Left cardiac atrium (tissue), 4 donors: ENCODE results near the gene MRPS21. TPM values are rescaled to one million over a fixed set of nuclear protein-coding genes. Genes with fewer than 3 reads are reported as not detected.
A peak's percentile ranks its signal among the peaks of the same experiment; 100 is the strongest.

Experiments
- ATAC-seq, 2 donors: fragments of 200-7000 bp; cut with Tn5 transposase; one replicate each; pipeline ENCODE4 v1.9.1; 2020; ENCODE audit warnings: mild to moderate bottlenecking in 2 of 2, moderate library complexity in 2 of 2
- DNase-seq: peaks from one replicate; pipeline ENCODE4 v3.0.0-alpha.2; 2020
- intact Hi-C, 2 donors: fragments of 100-400 bp; cut with DNase I; formaldehyde crosslinking; loops; one replicate each; pipeline versions ENCODE4 v1.14.1 to v1.15.1; 2022 to 2023
- long read RNA-seq: library from polyadenylated mRNA; unstranded; transcript quantifications from one replicate; pipeline ENCODE4 v2.0.0, GENCODE V29; 2021
- total RNA-seq, 2 donors: library from RNA; stranded (reverse); fragmentation: NEBNext Ultra II Directional; extraction: Animal tissue kit (Norgen Biotek cat#: 25700); gene quantifications; one replicate each; pipeline ENCODE4 v1.2.1, GENCODE V29; 2021
- donor health status: DM: no; HTN: yes; CAD: no.
- donor health status: DM: no; HTN: yes; CAD: no; lungs with severe emphysema.
- donor health status: DM: yes; HTN: yes; CAD: no.
- donor health status: Dilated cardiomyopathy.

MRPS21 gene
- total RNA-seq = 10 to 100 TPM; 72.6 to 74.3 TPM
- long read RNA-seq, transcript MRPS21-202 (3 exons, 1,226 nt) = minor isoform, 7 of 18 reads
- long read RNA-seq, transcript MRPS21-201 (2 exons, 1,462 nt) = major isoform, 9 of 18 reads
- long read RNA-seq, partial matches to known transcripts = 0 of 18 reads
- long read RNA-seq, other reads (novel, unspliced or antisense) = 2 of 18 reads

DNA sequence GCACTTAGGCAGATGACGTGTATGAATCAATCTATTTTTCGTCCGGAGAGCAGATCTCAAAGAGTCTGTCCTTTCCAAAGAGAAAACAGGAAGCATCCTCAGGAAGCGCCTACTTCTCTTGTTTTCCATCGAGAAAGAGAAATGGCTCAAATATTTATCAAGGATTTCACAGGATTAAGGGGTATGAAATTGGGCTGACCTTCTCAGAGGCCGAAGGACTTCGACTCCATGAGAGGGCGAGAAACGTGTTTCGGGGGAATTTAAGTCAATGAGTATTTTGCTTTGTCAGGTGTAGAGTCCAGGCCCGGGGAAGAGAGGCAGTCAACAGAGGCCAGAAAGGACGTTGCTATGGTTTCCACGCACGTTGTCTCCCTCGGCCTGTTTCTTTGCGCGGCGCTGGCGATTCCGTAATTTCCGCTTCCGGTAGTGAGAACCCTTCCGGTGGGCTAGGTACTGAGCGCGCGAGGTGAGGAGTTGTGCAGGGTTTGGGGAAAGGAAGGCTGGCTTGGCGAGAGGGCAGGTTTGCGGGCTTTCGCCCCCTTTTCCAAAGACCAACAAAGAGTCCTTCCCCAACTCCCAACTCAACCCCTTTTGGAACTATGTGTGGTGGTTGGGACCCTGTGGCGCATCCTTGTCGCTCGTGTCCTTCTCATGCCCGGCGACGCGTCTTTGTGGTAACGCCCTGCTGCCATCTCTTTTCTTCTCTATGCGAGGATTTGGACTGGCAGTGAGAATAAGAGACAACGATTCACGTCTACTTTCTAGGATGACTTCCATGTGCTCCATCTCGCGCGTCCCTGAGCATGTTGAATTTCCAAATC is at the start of gene MRPS21:
TSS of gene MRPS21 (plus strand) at position 429 of the 821 bp plus-strand sequence. CDS start 506 bp downstream, outside the sequence.
- intact Hi-C loops = loop anchor here in 1 of 2 donors (2.0 kb wide), 1 partner anchor 27 kb away; the partner anchor contains the start of gene PRPF3
- DNase-seq = peak; percentile 93
- peak; percentile 99 for ATAC-seq

DNA sequence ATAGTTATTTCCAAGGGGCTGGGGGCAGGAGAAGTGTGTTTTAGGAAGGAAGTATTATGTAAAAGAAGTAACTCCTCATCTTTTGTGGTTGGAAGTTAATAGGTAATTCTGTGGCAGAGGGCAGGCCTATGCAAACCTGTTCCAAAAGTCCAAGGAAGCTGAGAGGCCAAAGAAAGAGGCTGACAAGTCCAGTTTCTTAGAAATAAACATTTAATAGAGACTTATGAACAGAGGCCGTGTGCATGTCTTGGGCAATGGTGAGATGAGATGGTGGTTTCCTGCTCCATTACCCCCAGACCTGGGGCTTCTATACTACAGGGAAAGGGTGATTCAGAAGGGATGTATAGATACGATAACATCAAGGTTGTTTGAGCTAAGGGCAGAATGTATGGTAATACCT is 43.7 kb upstream of the MRPS21 start:
- ATAC-seq = no peak
- intact Hi-C loops = no loop called here
- DNase-seq = no peak

DNA sequence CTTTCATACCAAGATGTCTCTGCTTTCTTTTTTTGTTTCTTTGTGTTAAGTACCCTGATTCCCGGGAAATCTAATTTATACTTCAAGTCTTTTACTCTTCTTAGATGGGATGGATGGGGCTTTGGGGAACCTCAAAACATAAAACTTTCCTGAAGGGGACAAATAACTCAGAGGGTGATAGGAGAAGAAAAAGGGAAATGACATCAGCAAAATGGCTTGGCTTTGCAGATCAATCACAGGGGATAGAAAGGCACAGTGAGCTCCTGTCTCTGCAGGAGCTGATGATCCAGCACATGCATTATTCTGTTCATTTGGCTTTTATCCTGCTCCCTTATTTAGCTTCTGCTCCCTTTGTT is 37.5 kb upstream of the MRPS21 start:
- intact Hi-C loops = no loop called here

DNA sequence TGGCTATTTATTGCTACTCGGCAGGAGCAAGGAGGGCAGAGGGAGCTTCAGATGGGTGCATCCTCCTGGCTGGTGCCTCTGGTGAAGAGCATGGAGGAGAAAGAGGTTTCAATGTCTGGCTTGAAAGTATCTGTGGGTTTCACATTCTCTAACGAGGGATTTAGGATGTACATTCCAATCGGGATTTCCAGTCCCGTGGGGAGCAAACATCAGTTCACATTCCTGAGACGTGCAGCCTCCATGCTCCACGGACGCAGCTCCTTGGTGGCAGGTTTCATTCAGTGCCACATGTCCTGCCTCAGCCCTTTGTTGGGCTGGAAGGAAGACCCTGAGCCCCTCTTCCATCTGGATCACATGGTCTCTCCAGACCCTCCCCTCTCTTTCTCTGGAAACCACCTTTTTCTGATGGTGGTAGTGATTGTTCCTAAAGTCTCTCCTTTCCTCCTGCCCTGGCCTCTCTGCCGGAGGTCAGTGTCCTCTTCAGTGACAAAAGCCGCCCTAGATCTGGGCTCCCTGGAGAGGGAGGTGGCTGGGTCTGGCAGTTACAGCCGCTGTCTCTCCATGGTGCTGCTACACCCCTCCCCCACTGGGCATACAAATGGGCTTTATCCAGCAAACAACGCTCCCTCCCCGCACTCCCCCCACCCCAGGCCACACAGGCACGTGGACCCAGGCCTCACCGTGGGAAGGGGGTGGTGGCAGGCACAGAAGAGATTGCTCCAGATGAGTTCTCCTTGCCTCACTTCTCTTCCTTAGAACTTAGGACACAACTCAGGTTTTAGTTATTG is 36.9 kb upstream of the MRPS21 start:
- ATAC-seq (no peak), DNase-seq (no peak)
- intact Hi-C loops = no loop called here

More for the DNA sequence above, 37.5 kb upstream of the MRPS21 start:
- DNase-seq = no peak
- ATAC-seq = no peak

DNA sequence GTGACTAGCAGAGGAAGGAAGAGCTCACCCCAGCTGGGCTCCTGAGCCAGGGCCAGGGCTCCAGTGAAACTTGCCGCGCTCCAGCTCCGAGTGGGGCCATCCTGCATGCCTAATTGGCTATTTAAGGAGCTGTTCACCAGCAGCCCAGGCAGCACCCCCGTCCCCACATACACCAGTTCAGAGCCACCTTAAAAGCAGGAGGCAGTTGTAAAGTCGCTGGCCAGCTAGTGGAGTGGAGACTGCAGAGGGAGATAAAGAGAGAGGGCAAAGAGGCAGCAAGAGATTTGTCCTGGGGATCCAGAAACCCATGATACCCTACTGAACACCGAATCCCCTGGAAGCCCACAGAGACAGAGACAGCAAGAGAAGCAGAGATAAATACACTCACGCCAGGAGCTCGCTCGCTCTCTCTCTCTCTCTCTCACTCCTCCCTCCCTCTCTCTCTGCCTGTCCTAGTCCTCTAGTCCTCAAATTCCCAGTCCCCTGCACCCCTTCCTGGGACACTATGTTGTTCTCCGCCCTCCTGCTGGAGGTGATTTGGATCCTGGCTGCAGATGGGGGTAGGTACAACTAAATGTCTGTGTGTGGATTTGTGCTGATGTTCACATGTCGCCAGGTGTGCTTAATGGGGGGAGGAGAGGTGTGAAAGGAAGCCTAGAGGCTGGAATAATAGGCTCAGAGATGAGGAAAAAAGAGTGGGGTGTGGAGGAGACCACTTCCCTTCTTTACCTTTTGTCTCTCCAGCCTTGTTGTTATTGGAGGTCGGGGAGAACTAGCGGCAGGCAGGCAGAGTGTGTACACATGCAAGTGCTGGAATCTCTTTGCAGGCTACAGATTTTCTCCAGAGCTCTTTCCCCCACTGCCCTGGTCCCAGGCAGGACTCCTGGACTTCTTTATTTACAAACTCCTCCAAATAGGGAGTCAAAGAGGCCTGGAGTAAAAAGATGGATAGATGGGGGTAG is 35.8 kb upstream of the MRPS21 start, which contains the start of gene CA14:
TSS of gene CA14 (plus strand) at position 151 of the 962 bp plus-strand sequence. CDS start at position 506, 355 bp downstream.
- intact Hi-C loops = no loop called here
- DNase-seq (no peak), ATAC-seq (peak in 1 of 2 donors; percentile 49)

DNA sequence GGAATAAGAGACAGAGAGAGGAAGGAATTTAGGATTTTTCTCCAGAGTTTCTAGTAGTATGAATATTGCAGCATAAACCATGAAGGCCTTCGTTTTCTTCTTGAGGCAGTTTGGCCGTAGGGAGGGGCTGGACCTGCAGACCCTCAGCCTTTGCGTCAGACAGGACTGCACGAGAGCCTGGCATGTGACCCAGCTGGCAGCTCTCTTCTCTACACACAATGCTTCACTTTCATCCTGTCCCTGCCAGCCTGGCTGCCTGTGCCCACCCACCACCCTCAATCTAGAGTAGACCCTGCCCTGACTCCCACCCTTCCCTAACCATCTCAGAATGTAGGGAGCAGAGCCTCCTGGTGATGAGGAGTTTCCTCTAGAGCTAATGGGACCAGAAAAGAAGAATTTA is 34.4 kb upstream of the MRPS21 start:
- intact Hi-C loops = no loop called here
- DNase-seq = peak; percentile 39
- ATAC-seq = no peak

DNA sequence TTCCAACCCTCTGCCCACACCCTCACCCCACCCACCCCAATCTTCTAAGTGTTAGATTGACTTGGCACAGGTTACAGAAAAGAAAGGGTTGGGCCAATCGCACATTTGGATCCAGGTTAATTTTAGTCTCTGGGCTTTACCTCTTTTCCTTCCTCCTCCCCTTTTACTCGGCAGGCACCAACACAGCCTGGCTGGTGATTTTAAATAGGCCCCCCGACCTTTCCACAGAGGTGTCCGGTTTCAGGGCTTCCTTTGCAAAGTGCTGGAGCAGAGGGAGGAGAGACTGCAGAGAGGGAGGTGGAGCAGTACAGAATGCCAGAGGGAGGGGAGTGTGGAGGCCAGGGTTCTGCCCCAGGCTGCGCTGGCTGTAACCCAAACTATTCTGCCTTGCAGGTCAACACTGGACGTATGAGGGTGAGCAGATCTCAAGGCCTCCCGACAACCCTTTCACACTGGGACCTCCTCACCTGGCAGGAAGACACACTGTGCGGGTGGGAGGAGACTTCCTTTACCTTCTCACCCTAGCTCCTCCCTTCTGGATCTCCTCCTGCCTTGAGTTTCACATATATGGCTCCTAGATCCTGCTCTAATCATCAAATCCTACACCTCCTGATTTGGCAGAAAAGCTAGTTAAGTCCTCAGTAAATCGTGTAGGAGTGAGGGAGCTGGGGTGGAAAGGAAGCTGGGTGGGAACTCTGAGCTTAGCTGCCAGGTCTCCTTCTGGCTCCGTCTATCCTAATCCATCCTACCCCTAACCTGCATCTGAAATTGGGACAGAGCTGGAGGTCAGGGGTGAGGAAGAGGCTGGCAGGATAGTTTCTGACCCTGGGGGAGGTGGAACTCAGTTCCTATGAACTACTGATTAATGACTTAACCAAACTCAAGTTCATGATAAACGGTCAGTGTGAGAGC is 33.6 kb upstream of the MRPS21 start:
- intact Hi-C loops = no loop called here
- ATAC-seq (peak; percentile 56 to 77), DNase-seq (no peak)

DNA sequence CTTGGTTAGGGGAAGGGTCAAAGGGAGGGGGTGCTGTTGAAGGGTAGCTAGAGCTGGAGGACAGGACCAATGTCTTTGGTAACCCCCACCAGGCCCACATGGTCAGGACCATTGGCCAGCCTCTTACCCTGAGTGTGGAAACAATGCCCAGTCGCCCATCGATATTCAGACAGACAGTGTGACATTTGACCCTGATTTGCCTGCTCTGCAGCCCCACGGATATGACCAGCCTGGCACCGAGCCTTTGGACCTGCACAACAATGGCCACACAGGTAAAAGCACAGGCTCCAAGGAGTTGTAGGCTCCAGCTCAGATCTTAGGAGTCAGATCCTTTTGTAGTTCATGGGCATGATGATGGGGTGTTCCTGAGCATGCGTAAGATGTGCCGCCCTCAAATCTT is 32.3 kb upstream of the MRPS21 start:
- intact Hi-C loops = no loop called here
- no peak for DNase-seq
- no peak for ATAC-seq

DNA sequence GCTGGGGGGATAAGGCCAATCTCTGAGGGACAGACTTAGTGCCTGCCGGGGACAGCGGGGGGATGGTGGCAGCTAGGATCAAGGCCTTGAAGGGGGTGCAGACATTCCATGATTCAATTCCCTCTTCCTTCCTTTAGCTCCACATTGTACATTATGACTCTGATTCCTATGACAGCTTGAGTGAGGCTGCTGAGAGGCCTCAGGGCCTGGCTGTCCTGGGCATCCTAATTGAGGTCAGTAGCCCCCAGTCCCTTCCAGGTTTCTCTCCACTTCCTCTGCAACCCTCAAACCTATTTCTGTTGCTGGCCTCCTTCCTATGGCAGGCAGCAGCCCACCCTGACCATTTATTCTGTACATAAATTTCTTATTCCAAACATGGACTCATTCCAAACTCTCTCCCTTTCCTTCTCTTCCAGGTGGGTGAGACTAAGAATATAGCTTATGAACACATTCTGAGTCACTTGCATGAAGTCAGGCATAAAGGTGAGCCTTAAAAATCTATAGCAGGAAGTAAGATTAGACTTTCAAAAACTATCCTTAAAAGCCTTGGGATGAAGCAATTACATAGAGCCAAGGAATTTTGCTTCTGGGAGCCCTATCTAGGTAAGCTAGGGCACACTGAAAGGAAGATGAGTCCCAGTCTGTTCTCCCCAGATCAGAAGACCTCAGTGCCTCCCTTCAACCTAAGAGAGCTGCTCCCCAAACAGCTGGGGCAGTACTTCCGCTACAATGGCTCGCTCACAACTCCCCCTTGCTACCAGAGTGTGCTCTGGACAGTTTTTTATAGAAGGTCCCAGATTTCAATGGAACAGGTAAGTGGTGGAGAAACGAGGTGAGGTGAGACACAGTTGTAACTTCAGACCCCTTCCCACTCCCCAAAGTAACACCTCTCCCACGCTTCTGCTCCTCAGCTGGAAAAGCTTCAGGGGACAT is 31.0 kb upstream of the MRPS21 start:
- no peak for DNase-seq
- intact Hi-C loops = no loop called here
- ATAC-seq = no peak

DNA sequence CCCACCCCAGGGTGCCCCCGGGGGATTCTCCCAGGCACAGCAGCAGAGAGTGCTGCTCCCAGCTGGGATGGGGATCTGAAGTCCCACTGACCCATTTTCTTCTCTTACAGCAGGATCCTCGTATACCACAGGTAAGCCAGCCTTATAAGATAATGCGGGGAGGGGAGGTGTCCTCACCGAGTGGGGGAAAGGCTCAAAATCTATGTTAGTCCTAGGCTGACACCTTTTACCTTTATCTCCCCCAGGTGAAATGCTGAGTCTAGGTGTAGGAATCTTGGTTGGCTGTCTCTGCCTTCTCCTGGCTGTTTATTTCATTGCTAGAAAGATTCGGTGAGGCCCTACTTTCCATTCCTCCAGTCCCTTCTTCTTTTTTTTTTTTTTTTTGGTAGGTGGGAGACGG is 30.1 kb upstream of the MRPS21 start:
- DNase-seq (no peak), ATAC-seq (no peak)
- intact Hi-C loops = no loop called here

DNA sequence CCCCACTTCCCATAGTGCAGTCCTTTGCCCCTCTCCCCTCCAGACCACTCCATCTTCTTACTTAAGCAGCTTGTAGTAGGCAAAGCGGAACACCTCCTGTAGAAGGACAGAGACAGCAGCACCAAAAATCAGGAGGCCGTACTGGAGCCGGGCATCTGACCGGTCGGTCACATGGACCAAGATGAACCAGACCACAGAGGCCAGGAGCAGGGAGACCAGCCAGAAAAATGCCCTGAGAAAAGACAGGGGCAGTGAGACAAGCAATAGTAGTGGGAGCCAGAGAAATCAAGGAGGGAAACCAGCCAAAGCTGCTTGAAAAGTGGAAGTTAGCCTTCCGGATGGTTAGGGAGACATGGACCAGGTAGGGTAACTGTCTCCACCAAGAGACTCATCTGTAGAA is 25.8 kb upstream of the MRPS21 start:
- ATAC-seq (no peak), DNase-seq (no peak)
- intact Hi-C loops = no loop called here

DNA sequence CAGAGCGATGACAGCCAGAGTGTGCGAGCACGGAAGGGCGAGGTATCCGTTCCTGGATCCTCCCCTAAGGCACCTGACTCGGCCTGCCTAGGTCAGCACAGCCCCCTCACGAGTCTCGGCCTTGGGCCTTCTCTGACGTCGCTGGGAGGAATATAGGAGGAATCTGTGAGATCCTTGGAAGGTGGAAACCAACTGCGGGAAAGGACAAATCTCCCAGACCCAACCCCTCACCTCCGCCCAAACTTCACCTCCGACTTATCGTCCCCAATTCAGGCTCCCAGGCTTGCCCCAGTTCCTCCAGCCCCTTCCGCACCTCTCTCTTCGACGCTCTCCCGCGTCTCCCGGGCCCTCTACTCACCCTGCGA is 25.3 kb upstream of the MRPS21 start:
- intact Hi-C loops = no loop called here
- DNase-seq (no peak), ATAC-seq (peak; percentile 32 to 59)

DNA sequence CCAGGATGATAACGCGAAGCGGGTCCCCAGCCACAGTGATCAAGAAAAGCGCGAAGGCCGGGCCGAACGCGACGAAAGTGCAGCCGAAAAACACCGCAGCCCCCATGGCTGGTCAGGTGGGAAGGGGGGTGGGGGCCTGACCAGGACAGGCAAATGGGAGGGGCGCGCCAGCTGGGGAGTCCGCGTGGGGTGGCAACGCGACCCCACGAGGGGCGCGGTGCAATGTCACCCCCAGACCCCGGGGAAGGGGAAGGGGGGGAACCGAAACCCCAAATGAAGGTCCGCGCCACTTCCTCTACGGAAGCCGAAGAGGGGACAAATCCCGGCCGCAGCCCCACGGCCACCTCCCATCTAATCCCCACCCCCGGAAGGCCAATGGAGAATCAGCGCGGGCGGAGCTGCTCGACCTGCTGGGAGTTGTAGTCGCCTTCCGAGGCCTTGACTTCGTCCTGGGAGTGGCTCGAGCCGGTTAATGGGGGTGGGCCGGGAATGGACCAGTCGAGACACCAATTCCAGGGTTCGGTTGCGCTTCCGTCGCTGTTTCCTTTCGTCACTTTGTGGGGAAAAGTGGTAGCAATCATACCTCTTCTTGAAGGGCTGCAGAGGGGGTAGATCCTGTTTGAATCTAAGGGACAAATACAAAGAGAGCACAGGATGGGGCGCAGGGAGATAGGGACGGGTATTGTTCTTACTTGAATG is 24.8 kb upstream of the MRPS21 start, which contains the start of gene APH1A:
TSS of gene APH1A (minus strand) at position 312 of the 699 bp plus-strand sequence. CDS start at position 106, 206 bp downstream.
- intact Hi-C loops = no loop called here
- DNase-seq (peak; percentile 97), ATAC-seq (peak; percentile 99)

DNA sequence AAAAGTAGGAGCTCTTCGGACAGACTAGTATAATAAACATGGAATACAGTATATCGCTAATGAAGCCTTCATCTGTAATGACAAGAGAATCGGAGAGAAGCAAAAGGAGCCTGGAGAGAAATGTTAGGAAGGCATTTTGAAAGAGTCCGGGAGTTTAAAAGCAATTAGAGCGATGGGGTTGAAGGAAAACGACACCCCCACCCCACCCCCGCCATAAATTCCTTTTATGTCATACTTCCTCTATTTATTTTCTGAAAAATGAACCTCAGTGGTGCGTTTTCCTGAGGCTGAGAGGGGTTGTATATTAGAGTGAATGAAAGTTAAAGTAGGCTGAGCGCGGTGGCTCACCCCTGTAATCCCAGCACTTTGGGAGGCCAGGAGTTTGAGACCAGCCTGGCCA is 24.2 kb upstream of the MRPS21 start:
- ATAC-seq = no peak

DNA sequence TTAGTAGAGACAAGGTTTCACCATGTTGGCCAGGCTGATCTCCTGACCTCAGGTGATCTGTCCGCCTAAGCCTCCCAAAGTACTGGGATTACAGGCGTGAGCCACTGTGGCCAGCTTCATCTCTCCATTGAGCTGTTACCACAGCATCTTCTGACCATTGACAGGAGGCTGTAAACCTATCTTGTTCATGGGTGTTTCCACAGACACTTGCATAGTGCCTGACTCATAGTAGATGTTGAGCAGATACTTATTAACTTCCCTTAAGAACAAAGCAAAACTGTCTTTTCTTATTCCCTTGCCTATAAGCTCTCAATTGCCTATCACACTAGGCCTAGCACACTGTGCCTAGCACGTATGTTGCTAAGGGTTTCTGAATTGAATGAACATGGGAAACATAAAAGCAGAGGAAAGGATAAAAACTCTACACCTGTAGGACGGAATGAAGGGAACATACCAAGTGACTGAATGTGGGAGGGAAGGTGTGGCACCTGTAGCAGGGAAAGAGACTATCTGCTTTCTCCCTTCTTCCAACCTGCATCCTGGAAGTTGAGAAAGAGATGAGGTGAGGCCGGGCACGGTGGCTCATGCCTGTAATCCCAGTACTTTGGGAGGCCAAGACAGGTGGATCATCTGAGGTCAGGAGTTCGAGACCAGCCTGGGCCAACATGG is 22.2 kb upstream of the MRPS21 start:
- DNase-seq (no peak), ATAC-seq (no peak)
- intact Hi-C loops = no loop called here

More for the DNA sequence above, 24.2 kb upstream of the MRPS21 start:
- no peak for DNase-seq
- intact Hi-C loops = no loop called here

DNA sequence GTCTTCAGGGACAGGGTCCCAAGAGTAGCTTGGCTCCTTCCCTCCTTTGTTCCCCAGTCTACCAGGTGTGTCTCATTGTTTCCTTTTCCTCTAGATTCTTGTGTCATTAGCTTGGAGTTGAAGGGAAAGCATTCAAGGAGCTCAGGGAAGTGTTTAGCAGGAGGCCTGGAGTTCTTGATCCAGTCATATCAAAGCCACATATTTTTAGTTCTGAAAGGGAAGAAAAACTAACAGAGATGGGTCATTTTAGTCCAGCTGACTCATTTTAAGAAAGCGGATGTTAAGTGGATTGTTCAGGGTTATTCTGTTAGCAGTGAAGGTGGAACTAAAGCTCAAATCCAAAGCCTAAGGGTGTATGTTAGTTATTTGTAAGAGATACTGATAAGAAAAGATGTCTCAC is 20.4 kb upstream of the MRPS21 start:
- intact Hi-C loops = no loop called here
- ATAC-seq = no peak

More for the DNA sequence above, 20.4 kb upstream of the MRPS21 start:
- no peak for DNase-seq
